Measurements from ENCODE around the gene TMCO4.

The TMCO4 gene

DNA sequence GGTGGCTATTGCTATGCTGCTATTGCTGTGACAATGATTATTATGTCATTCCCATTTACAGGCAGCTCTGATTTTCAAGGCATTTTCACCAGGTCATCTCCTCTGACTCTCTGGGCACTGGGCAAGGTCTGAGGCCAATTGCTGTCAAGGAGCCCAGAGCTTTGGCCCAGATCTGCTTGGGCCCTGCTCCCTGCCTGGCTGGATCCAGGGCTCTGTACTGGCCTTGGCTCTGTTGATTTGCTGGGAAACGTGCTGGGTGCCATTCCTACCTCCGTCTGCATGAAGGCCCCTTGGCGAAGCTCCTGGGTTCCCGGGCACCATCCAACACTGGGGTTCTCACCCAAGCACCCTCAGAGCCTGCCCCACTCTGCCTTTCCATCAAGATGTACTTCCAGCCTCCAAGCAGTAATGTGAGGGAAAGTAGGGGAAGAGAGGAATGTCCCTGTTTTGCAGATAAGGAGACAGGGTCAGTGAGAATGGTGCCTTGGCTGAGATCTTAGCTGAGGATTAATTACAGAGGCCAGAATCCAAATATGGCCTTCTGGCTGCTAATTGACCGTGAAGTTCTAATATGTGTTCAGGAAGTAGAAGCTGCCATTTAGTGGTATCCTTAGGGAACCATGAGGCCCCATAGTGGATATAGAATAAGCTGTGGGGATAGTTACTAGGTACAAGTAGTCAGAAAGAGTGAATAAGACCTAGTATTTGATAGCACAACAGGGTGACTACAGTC is 71.1 kb downstream of the TMCO4 start:
- H3K9ac ChIP-seq (ENCODE audit: low read depth in 1 of 2, low read length in 2 of 2) = no peak overlapping the region
- peaks cover 0 to 11% of the 10 kb centered on the region in 2 donors for H3K9me3 ChIP-seq (ENCODE audit: control insufficient read depth in 1 of 2, low read length in 2 of 2)
- peaks cover 28 to 56% of the 10 kb centered on the region in 2 donors for H3K36me3 ChIP-seq (ENCODE audit: control insufficient read depth in 1 of 2, insufficient read depth in 2 of 2, low read length in 2 of 2)
- H3K27ac ChIP-seq (ENCODE audit: low read depth, low read length) = no peak overlapping the region
- no peak overlapping the region for H3K4me3 ChIP-seq (ENCODE audit: low read depth in 1 of 2, low read length in 2 of 2)
- no peaks in the 10 kb centered on the region for H3K27me3 ChIP-seq (ENCODE audit: control insufficient read depth in 1 of 2, insufficient read depth in 2 of 2, low read length in 2 of 2)
- no peaks in the 10 kb centered on the region for H3K4me1 ChIP-seq (ENCODE audit: control insufficient read depth in 1 of 2, insufficient read depth in 2 of 2, low read length in 2 of 2)

DNA sequence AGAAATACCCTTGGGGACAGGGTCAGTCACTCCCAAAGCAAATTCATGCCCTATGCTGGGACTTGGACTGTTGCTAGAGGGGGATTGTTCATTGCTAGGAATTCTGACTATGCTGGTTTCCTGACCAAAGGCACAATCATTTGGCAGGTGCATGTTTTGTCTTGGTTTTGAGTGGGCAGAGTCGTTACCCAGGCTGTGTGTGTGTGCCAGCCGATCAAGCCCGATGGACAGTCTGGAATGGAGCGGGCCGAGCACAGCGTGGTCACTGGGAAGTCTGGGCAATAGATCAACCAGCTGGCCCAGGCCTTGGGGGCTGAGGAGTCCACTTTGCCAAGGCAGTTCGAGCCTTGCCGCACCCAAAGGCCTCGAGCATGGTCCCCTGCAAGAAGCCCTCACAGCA is 74.1 kb downstream of the TMCO4 start:
- Histone ChIP-seq H3K27ac (ENCODE audit: low read depth, low read length) (no peak overlapping the region), H3K4me1 (ENCODE audit: control insufficient read depth in 1 of 2, insufficient read depth in 2 of 2, low read length in 2 of 2) (no peaks in the 10 kb centered on the region), H3K27me3 (ENCODE audit: control insufficient read depth in 1 of 2, insufficient read depth in 2 of 2, low read length in 2 of 2) (no peaks in the 10 kb centered on the region), H3K36me3 (ENCODE audit: control insufficient read depth in 1 of 2, insufficient read depth in 2 of 2, low read length in 2 of 2) (peaks cover 32 to 53% of the 10 kb centered on the region in 2 donors), H3K9ac (ENCODE audit: low read depth in 1 of 2, low read length in 2 of 2) (no peak overlapping the region), H3K9me3 (ENCODE audit: control insufficient read depth in 1 of 2, low read length in 2 of 2) (peaks cover 0 to 7% of the 10 kb centered on the region in 2 donors), H3K4me3 (ENCODE audit: low read depth in 1 of 2, low read length in 2 of 2) (no peak overlapping the region)

DNA sequence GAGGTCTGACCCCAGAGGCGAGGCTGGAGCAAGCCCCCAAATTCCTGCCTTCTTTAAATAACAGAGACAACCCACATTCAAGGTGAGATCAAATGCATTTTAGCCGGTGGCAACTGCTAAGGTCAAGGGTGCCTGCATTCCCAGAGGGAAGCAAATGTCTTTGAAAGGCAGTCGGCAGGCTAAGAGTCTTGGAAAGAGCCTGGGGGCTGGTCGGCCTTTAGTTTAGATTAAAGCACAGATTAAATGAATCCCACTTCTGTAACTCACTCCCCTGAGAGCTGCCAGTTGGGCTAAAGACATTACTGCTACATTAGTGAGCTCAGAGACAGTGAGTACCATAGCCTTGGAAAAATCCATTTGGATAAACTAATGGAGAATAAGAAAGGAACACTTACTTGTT is 75.8 kb downstream of the TMCO4 start:
- Histone ChIP-seq H3K36me3 (ENCODE audit: control insufficient read depth in 1 of 2, insufficient read depth in 2 of 2, low read length in 2 of 2) (peaks cover 23 to 50% of the 10 kb centered on the region in 2 donors), H3K9ac (ENCODE audit: low read depth in 1 of 2, low read length in 2 of 2) (no peak overlapping the region), H3K9me3 (ENCODE audit: control insufficient read depth in 1 of 2, low read length in 2 of 2) (no peaks in the 10 kb centered on the region), H3K4me1 (ENCODE audit: control insufficient read depth in 1 of 2, insufficient read depth in 2 of 2, low read length in 2 of 2) (no peaks in the 10 kb centered on the region), H3K27ac (ENCODE audit: low read depth, low read length) (no peak overlapping the region), H3K4me3 (ENCODE audit: low read depth in 1 of 2, low read length in 2 of 2) (no peak overlapping the region), H3K27me3 (ENCODE audit: control insufficient read depth in 1 of 2, insufficient read depth in 2 of 2, low read length in 2 of 2) (no peaks in the 10 kb centered on the region)

DNA sequence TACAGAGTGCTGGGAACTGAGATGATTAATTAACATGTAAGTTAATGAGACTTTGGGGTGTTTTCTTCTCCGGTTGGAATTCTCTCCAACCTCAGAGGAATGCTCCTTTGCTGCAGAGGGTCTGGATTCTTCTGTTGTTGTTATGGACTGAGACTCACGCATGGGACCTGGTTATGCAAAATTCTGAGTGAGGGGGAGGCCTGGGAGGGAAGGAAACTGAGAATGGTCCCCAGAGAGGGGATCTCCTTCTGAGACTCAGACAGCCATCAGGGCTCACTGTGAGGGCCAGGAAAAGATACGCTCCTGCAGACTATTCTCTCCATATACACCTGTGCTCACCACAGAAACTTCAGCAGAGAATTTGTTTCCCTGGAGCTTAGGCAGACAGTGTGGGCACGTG is 78.7 kb downstream of the TMCO4 start:
- Histone ChIP-seq H3K9me3 (ENCODE audit: control insufficient read depth in 1 of 2, low read length in 2 of 2) (no peaks in the 10 kb centered on the region), H3K27ac (ENCODE audit: low read depth, low read length) (no peak overlapping the region), H3K27me3 (ENCODE audit: control insufficient read depth in 1 of 2, insufficient read depth in 2 of 2, low read length in 2 of 2) (no peaks in the 10 kb centered on the region), H3K36me3 (ENCODE audit: control insufficient read depth in 1 of 2, insufficient read depth in 2 of 2, low read length in 2 of 2) (peaks cover 22 to 38% of the 10 kb centered on the region in 2 donors), H3K4me3 (ENCODE audit: low read depth in 1 of 2, low read length in 2 of 2) (no peak overlapping the region), H3K9ac (ENCODE audit: low read depth in 1 of 2, low read length in 2 of 2) (no peak overlapping the region), H3K4me1 (ENCODE audit: control insufficient read depth in 1 of 2, insufficient read depth in 2 of 2, low read length in 2 of 2) (no peaks in the 10 kb centered on the region)

GRCh38 chr1:19720174-19720573 is 79.5 kb downstream of the TMCO4 start:
- Histone ChIP-seq H3K27ac (ENCODE audit: low read depth, low read length) (no peak overlapping the region), H3K9ac (ENCODE audit: low read depth in 1 of 2, low read length in 2 of 2) (no peak overlapping the region), H3K36me3 (ENCODE audit: control insufficient read depth in 1 of 2, insufficient read depth in 2 of 2, low read length in 2 of 2) (peaks cover 16 to 30% of the 10 kb centered on the region in 2 donors), H3K27me3 (ENCODE audit: control insufficient read depth in 1 of 2, insufficient read depth in 2 of 2, low read length in 2 of 2) (no peaks in the 10 kb centered on the region), H3K4me1 (ENCODE audit: control insufficient read depth in 1 of 2, insufficient read depth in 2 of 2, low read length in 2 of 2) (no peaks in the 10 kb centered on the region), H3K9me3 (ENCODE audit: control insufficient read depth in 1 of 2, low read length in 2 of 2) (no peaks in the 10 kb centered on the region), H3K4me3 (ENCODE audit: low read depth in 1 of 2, low read length in 2 of 2) (no peak overlapping the region)

GRCh38 chr1:19717467-19717866 is 82.2 kb downstream of the TMCO4 start:
- peaks cover 6 to 18% of the 10 kb centered on the region in 2 donors for H3K36me3 ChIP-seq (ENCODE audit: control insufficient read depth in 1 of 2, insufficient read depth in 2 of 2, low read length in 2 of 2)
- H3K4me1 ChIP-seq (ENCODE audit: control insufficient read depth in 1 of 2, insufficient read depth in 2 of 2, low read length in 2 of 2) = no peaks in the 10 kb centered on the region
- H3K9me3 ChIP-seq (ENCODE audit: control insufficient read depth in 1 of 2, low read length in 2 of 2) = no peaks in the 10 kb centered on the region
- H3K9ac ChIP-seq (ENCODE audit: low read depth in 1 of 2, low read length in 2 of 2) = no peak overlapping the region
- no peaks in the 10 kb centered on the region for H3K27me3 ChIP-seq (ENCODE audit: control insufficient read depth in 1 of 2, insufficient read depth in 2 of 2, low read length in 2 of 2)
- H3K27ac ChIP-seq (ENCODE audit: low read depth, low read length) = no peak overlapping the region
- no peak overlapping the region for H3K4me3 ChIP-seq (ENCODE audit: low read depth in 1 of 2, low read length in 2 of 2)

DNA sequence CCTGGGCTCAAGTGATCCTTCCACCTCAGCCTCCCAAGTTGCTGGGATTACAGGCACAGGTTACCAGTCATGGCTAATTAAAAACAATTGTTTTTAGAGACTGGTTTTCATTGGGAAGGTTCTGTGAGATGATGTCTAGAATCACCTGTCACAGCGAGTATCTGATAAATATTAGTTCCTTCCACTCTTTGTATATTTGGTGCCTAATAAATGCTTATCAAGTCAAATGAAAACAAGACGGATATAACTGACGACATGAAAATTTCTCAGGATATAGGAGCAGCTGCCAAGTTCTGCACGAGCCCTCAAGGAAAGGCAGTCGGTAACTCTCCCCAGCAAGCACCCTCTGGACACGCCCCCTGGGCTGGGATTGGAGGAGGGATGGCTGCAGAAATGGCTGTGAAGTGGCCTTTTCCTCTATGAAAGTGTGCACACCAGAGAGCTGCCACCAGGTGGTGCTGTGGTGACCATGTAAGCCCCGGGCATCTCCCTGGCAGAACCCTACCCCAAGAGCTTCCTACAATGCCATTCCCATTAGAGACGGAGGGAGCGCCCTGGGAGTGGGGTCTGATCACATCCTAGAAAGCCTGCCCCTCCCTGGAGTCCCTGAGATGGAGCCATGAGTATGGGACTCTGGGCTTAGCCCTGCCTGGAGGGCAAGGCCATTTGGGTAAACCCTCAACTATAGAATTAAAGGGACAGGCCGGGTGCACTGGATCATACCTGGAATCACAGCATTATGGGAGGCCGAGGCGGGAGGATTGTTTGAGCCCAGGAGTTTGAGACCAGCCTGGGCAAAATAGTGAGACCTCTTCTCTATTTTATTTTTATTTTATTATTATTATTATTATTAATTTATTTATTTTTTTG is 84.1 kb downstream of the TMCO4 start:
- H3K27ac ChIP-seq (ENCODE audit: low read depth, low read length) = no peak overlapping the region

GRCh38 chr1:19712928-19713327 is 86.8 kb downstream of the TMCO4 start:
- Histone ChIP-seq H3K9ac (ENCODE audit: low read depth in 1 of 2, low read length in 2 of 2) (no peak overlapping the region), H3K27me3 (ENCODE audit: control insufficient read depth in 1 of 2, insufficient read depth in 2 of 2, low read length in 2 of 2) (no peaks in the 10 kb centered on the region), H3K4me1 (ENCODE audit: control insufficient read depth in 1 of 2, insufficient read depth in 2 of 2, low read length in 2 of 2) (no peaks in the 10 kb centered on the region), H3K27ac (ENCODE audit: low read depth, low read length) (no peak overlapping the region), H3K9me3 (ENCODE audit: control insufficient read depth in 1 of 2, low read length in 2 of 2) (no peaks in the 10 kb centered on the region), H3K36me3 (ENCODE audit: control insufficient read depth in 1 of 2, insufficient read depth in 2 of 2, low read length in 2 of 2) (peaks cover 3 to 24% of the 10 kb centered on the region in 2 donors), H3K4me3 (ENCODE audit: low read depth in 1 of 2, low read length in 2 of 2) (no peak overlapping the region)

More for the DNA sequence above, 84.1 kb downstream of the TMCO4 start:
- H3K9ac ChIP-seq (ENCODE audit: low read depth in 1 of 2, low read length in 2 of 2) = no peak overlapping the region
- H3K36me3 ChIP-seq (ENCODE audit: control insufficient read depth in 1 of 2, insufficient read depth in 2 of 2, low read length in 2 of 2) = peaks cover 3 to 21% of the 10 kb centered on the region in 2 donors
- H3K9me3 ChIP-seq (ENCODE audit: control insufficient read depth in 1 of 2, low read length in 2 of 2) = no peaks in the 10 kb centered on the region
- H3K4me3 ChIP-seq (ENCODE audit: low read depth in 1 of 2, low read length in 2 of 2) = no peak overlapping the region
- H3K27me3 ChIP-seq (ENCODE audit: control insufficient read depth in 1 of 2, insufficient read depth in 2 of 2, low read length in 2 of 2) = no peaks in the 10 kb centered on the region
- no peaks in the 10 kb centered on the region for H3K4me1 ChIP-seq (ENCODE audit: control insufficient read depth in 1 of 2, insufficient read depth in 2 of 2, low read length in 2 of 2)

DNA sequence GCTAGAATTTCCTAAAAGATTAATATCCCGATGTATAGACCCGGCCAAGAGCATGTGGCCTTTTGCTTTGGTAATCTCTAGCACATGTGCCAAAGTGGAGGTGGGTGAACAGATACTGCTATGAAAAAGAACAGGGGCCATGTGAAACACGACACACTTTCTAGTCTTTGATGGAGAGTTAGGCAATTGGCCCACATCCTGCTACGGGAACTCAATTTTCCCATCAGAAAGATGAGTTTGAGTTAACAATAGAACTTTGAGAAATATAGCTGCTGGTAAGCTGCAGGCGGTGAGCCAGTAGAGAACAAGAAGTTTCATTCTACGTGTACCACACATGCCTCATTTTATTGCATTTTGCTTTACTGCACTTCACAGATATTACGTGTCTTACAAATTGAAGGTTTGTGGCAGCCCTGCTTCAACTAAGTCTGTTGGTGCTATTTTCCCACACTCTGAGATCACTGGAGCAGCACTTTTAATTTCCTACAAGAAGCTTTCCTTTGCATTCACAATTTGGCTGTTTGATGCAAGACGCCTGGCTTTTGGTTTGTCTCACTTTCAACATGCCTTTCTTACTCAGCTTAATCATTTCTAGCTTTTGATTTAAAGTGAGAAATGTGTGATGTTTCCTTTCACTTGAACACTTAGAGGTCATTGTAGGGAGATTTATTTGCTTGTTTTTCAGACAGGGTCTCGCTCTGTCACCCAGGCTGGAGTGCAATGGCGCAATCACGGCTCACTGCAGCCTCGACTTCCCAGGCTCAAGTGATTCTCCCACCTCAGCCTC is 88.7 kb downstream of the TMCO4 start:
- Histone ChIP-seq H3K27ac (ENCODE audit: low read depth, low read length) (no peak overlapping the region), H3K9me3 (ENCODE audit: control insufficient read depth in 1 of 2, low read length in 2 of 2) (no peaks in the 10 kb centered on the region), H3K4me3 (ENCODE audit: low read depth in 1 of 2, low read length in 2 of 2) (no peak overlapping the region), H3K36me3 (ENCODE audit: control insufficient read depth in 1 of 2, insufficient read depth in 2 of 2, low read length in 2 of 2) (peaks cover 3 to 35% of the 10 kb centered on the region in 2 donors), H3K4me1 (ENCODE audit: control insufficient read depth in 1 of 2, insufficient read depth in 2 of 2, low read length in 2 of 2) (no peaks in the 10 kb centered on the region), H3K27me3 (ENCODE audit: control insufficient read depth in 1 of 2, insufficient read depth in 2 of 2, low read length in 2 of 2) (no peaks in the 10 kb centered on the region), H3K9ac (ENCODE audit: low read depth in 1 of 2, low read length in 2 of 2) (no peak overlapping the region)

Measured in duodenal mucosa (tissue), 2 donors.